Stimulated activated effector memory CD8-positive, alpha-beta T cell treated with anti-CD3 and anti-CD28 coated beads, Interleukin-12 subunit alpha, Interleukin-12 subunit beta, amount 100 ng/mL, for 72 hours (primary cell): ENCODE results near the gene GADD45B.

Experiments
- ATAC-seq: fragments of 150-1000 bp; cut with Tn5 transposase; 2 replicates; pipeline ENCODE4 v1.10.0; 2021
- DNase-seq, 2 donors: peaks; one replicate each; pipeline ENCODE4 v3.0.0; 2021 to 2022; ENCODE audit warnings: low spot score in 2 of 2
- H3K27ac Mint-ChIP-seq: one replicate; pipeline ENCODE4 v1.8.0; 2022; ENCODE audit warnings: mild to moderate bottlenecking, mixed read lengths
- H3K36me3 Mint-ChIP-seq: one replicate; pipeline ENCODE4 v1.8.0; 2022; ENCODE audit warnings: mild to moderate bottlenecking, mixed read lengths
- H3K4me1 Mint-ChIP-seq: one replicate; pipeline ENCODE4 v1.8.0; 2022; ENCODE audit warnings: mixed read lengths
- H3K4me3 Mint-ChIP-seq: one replicate; pipeline ENCODE4 v1.8.0; 2022; ENCODE audit warnings: mild to moderate bottlenecking, mixed read lengths
- H3K9me3 Mint-ChIP-seq: one replicate; pipeline ENCODE4 v1.8.0; 2022; ENCODE audit warnings: mixed read lengths

Gene GADD45B

GRCh38 chr19:2436926-2437325, 39.0 kb upstream of the GADD45B start:
- Mint-ChIP-seq H3K36me3 (peaks cover 59% of the 10 kb centered on the region), H3K27ac (no peak overlapping the region), H3K4me1 (no peaks in the 10 kb centered on the region), H3K9me3 (no peaks in the 10 kb centered on the region), H3K4me3 (no peak overlapping the region)
- DNase-seq (no peak), ATAC-seq (no peak)

- ATAC-seq (no peak), DNase-seq (no peak)
- no peaks in the 10 kb centered on the region for H3K9me3 Mint-ChIP-seq
- no peak overlapping the region for H3K27ac Mint-ChIP-seq
- peaks cover 57% of the 10 kb centered on the region for H3K36me3 Mint-ChIP-seq
- H3K4me1 Mint-ChIP-seq = no peaks in the 10 kb centered on the region
- H3K4me3 Mint-ChIP-seq = no peak overlapping the region
Observed at GRCh38 chr19:2438178-2438577, 37.7 kb upstream of the GADD45B start.

GRCh38 chr19:2440515-2440914, 35.4 kb upstream of the GADD45B start:
- Mint-ChIP-seq H3K36me3 (peaks cover 57% of the 10 kb centered on the region), H3K9me3 (no peaks in the 10 kb centered on the region)

GRCh38 chr19:2441096-2441752, 34.7 kb upstream of the GADD45B start:
- no peak for DNase-seq
- Mint-ChIP-seq H3K4me1 (peaks cover 2% of the 10 kb centered on the region), H3K9me3 (no peaks in the 10 kb centered on the region), H3K27ac (peak overlapping the region; percentile 0), H3K4me3 (no peak overlapping the region), H3K36me3 (peaks cover 50% of the 10 kb centered on the region)
- no peak for ATAC-seq

More at GRCh38 chr19:2440515-2440914, 35.4 kb upstream of the GADD45B start:
- H3K4me1 Mint-ChIP-seq = no peaks in the 10 kb centered on the region
- H3K4me3 Mint-ChIP-seq = no peak overlapping the region
- peak overlapping the region; percentile 0 for H3K27ac Mint-ChIP-seq
- DNase-seq (no peak), ATAC-seq (no peak)

- ATAC-seq (no peak), DNase-seq (no peak)
- Mint-ChIP-seq H3K27ac (no peak overlapping the region), H3K4me1 (peaks cover 11% of the 10 kb centered on the region), H3K36me3 (peaks cover 34% of the 10 kb centered on the region), H3K4me3 (no peak overlapping the region), H3K9me3 (no peaks in the 10 kb centered on the region)
Observed at GRCh38 chr19:2443116-2443784, 32.7 kb upstream of the GADD45B start.

- no peaks in the 10 kb centered on the region for H3K9me3 Mint-ChIP-seq
- no peak for ATAC-seq
- DNase-seq = no peak
- peaks cover 14% of the 10 kb centered on the region for H3K4me1 Mint-ChIP-seq
- H3K4me3 Mint-ChIP-seq = no peak overlapping the region
- H3K27ac Mint-ChIP-seq = no peak overlapping the region
- H3K36me3 Mint-ChIP-seq = peaks cover 32% of the 10 kb centered on the region
Observed at GRCh38 chr19:2443785-2444182, 32.1 kb upstream of the GADD45B start.

- Mint-ChIP-seq H3K9me3 (no peaks in the 10 kb centered on the region), H3K36me3 (peaks cover 32% of the 10 kb centered on the region), H3K4me1 (peaks cover 14% of the 10 kb centered on the region), H3K4me3 (no peak overlapping the region), H3K27ac (peak overlapping the region; percentile 23)
- no peak for ATAC-seq
- DNase-seq = no peak
Observed at GRCh38 chr19:2444251-2445002, 31.5 kb upstream of the GADD45B start.

GRCh38 chr19:2446381-2446780, 29.5 kb upstream of the GADD45B start:
- DNase-seq (no peak), ATAC-seq (no peak)
- Mint-ChIP-seq H3K4me1 (peaks cover 14% of the 10 kb centered on the region), H3K36me3 (peaks cover 45% of the 10 kb centered on the region), H3K27ac (peak overlapping the region; percentile 17), H3K4me3 (no peak overlapping the region), H3K9me3 (no peaks in the 10 kb centered on the region)

GRCh38 chr19:2449019-2449418, 26.9 kb upstream of the GADD45B start:
- Mint-ChIP-seq H3K36me3 (peaks cover 40% of the 10 kb centered on the region), H3K9me3 (no peaks in the 10 kb centered on the region), H3K4me1 (peaks cover 14% of the 10 kb centered on the region), H3K27ac (no peak overlapping the region), H3K4me3 (no peak overlapping the region)
- ATAC-seq = no peak
- DNase-seq = no peak

GRCh38 chr19:2451138-2451537, 24.8 kb upstream of the GADD45B start:
- no peak for DNase-seq
- peaks cover 23% of the 10 kb centered on the region for H3K4me1 Mint-ChIP-seq
- H3K4me3 Mint-ChIP-seq = no peak overlapping the region
- H3K9me3 Mint-ChIP-seq = no peaks in the 10 kb centered on the region
- no peak for ATAC-seq
- H3K36me3 Mint-ChIP-seq = peaks cover 44% of the 10 kb centered on the region
- peak overlapping the region; percentile 20 for H3K27ac Mint-ChIP-seq

- ATAC-seq = no peak
- H3K4me1 Mint-ChIP-seq = peaks cover 17% of the 10 kb centered on the region
- no peak overlapping the region for H3K27ac Mint-ChIP-seq
- H3K9me3 Mint-ChIP-seq = no peaks in the 10 kb centered on the region
- DNase-seq = no peak
- H3K36me3 Mint-ChIP-seq = peaks cover 44% of the 10 kb centered on the region
- H3K4me3 Mint-ChIP-seq = no peak overlapping the region
Observed at GRCh38 chr19:2451741-2452140, 24.2 kb upstream of the GADD45B start.

GRCh38 chr19:2453431-2454025, 22.4 kb upstream of the GADD45B start:
- peaks cover 20% of the 10 kb centered on the region for H3K4me1 Mint-ChIP-seq
- ATAC-seq (no peak), DNase-seq (no peak)
- no peak overlapping the region for H3K4me3 Mint-ChIP-seq
- H3K9me3 Mint-ChIP-seq = no peaks in the 10 kb centered on the region
- no peak overlapping the region for H3K27ac Mint-ChIP-seq
- H3K36me3 Mint-ChIP-seq = peaks cover 38% of the 10 kb centered on the region

- Mint-ChIP-seq H3K36me3 (peaks cover 38% of the 10 kb centered on the region), H3K27ac (peak overlapping the region; percentile 86), H3K9me3 (no peaks in the 10 kb centered on the region), H3K4me3 (peak overlapping the region; percentile 73), H3K4me1 (peaks cover 19% of the 10 kb centered on the region)
- ATAC-seq (no peak), DNase-seq (no peak)
Observed at GRCh38 chr19:2454199-2454961, 21.5 kb upstream of the GADD45B start.

- ATAC-seq = no peak
- no peak for DNase-seq
- H3K4me3 Mint-ChIP-seq = peak overlapping the region; percentile 73
- peaks cover 34% of the 10 kb centered on the region for H3K36me3 Mint-ChIP-seq
- peaks cover 22% of the 10 kb centered on the region for H3K4me1 Mint-ChIP-seq
- peak overlapping the region; percentile 86 for H3K27ac Mint-ChIP-seq
- no peaks in the 10 kb centered on the region for H3K9me3 Mint-ChIP-seq
Observed at GRCh38 chr19:2454962-2455850, 20.7 kb upstream of the GADD45B start.
